K562 (cell line): Measurements from ENCODE around the gene SLC35E1.
"Not testable (repeated sequence)": the region's sequence is repeated elsewhere in the genome, so short reads cannot be mapped to it uniquely, and the experiment has no call there.

Source experiments
- FUS ChIP-seq: fragments of 200-400 bp; formaldehyde crosslinking; optimal IDR thresholded peaks from 2 replicates; pipeline ENCODE3; 2017; ENCODE audit warnings: low read depth, low read length
- SMARCC2 ChIP-seq: fragments of 450-650 bp; IDR thresholded peaks from 2 replicates; pipeline ENCODE4 v1.6.1; 2017; ENCODE audit warnings: antibody characterized with exemption, moderate library complexity, mild to moderate bottlenecking, low read depth
- ZNF140 ChIP-seq: fragments of 250-450 bp; sonication (Bioruptor Pico); IDR thresholded peaks from 2 replicates; pipeline ENCODE4 v1.8.0; 2021; ENCODE audit warnings: moderate library complexity, mild to moderate bottlenecking, inconsistent platforms
- ZNF184 ChIP-seq: sonication (generic); formaldehyde crosslinking; IDR thresholded peaks from 2 replicates; pipeline ENCODE4 v1.5.0; 2020; ENCODE audit warnings: missing genetic modification reagents
- ZNF444 ChIP-seq: fragments of 250-450 bp; sonication (Bioruptor Pico); IDR thresholded peaks from 2 replicates; pipeline ENCODE4 v1.4.0; 2020; ENCODE audit warnings: mild to moderate bottlenecking, moderate library complexity

- not testable (repeated sequence) for TF ChIP-seq ZNF184 (CRISPR knock-in tag); SMARCC2; FUS; ZNF444 (CRISPR knock-in tag); ZNF140 (CRISPR knock-in tag)
Observed at GRCh38 chr19:16506161-16506560, 66.1 kb downstream of the SLC35E1 start.
